PFSK-1 (cell line): ENCODE results near the gene FAF1.

Experiments used
- FOXP2 ChIP-seq: optimal IDR thresholded peaks from 2 replicates; pipeline ENCODE3; 2011; ENCODE audit warnings: borderline replicate concordance, control low read depth, inconsistent platforms; ENCODE audit not compliant: insufficient read depth; ENCODE audit errors: extremely low read length, extremely low read depth
- POLR2AphosphoS5 ChIP-seq: IDR thresholded peaks from 2 replicates; pipeline ENCODE4 v1.6.1; 2012; ENCODE audit warnings: low read depth, mild to moderate bottlenecking, control low read depth, low read length, moderate library complexity
- REST ChIP-seq, 2 experiments: IDR thresholded peaks; 2 replicates each; pipeline versions ENCODE4 v1.6.1 to v1.8.0; 2011 to 2012; ENCODE audit warnings: low read depth in 2 of 2, low read length in 2 of 2, control low read depth in 1 of 2, inconsistent platforms in 1 of 2, mild to moderate bottlenecking in 1 of 2, moderate library complexity in 1 of 2; ENCODE audit not compliant: insufficient read depth in 1 of 2
- SIN3A ChIP-seq: IDR thresholded peaks from 2 replicates; pipeline ENCODE4 v1.6.1; 2012; ENCODE audit warnings: mild to moderate bottlenecking, low read length, moderate library complexity, borderline replicate concordance; ENCODE audit not compliant: insufficient read depth
- TAF1 ChIP-seq: IDR thresholded peaks from 2 replicates; pipeline ENCODE4 v1.6.1; 2012; ENCODE audit warnings: low read length, control low read depth, borderline replicate concordance; ENCODE audit not compliant: insufficient read depth

FAF1 gene

GRCh38 chr1:50424045-50424883, 535.8 kb downstream of the FAF1 start:
- TF ChIP-seq TAF1: no peak
- TF ChIP-seq REST (IDR thresholded peaks at IDR 0.05; ENCODE audit: insufficient read depth in 1 of 2, low read depth in 2 of 2, low read length in 2 of 2): no peak
- no peak for TF ChIP-seq FOXP2
- no peak for TF ChIP-seq POLR2AphosphoS5
- TF ChIP-seq SIN3A: no peak

- TF ChIP-seq POLR2AphosphoS5 (no peak), FOXP2 (no peak), REST (IDR thresholded peaks at IDR 0.05; ENCODE audit: insufficient read depth in 1 of 2, low read depth in 2 of 2, low read length in 2 of 2) (no peak), TAF1 (no peak), SIN3A (no peak)
Measured at GRCh38 chr1:50423670-50424000, 536.4 kb downstream of the FAF1 start.

GRCh38 chr1:50422946-50423669, 537.0 kb downstream of the FAF1 start, which contains the start of gene DMRTA2:
DMRTA2 (minus strand) TSS chr1:50423443; CDS start chr1:50421536, 1,907 bp downstream.
- TF ChIP-seq SIN3A: no peak
- TF ChIP-seq REST (IDR thresholded peaks at IDR 0.05; ENCODE audit: insufficient read depth in 1 of 2, low read depth in 2 of 2, low read length in 2 of 2): no peak
- no peak for TF ChIP-seq FOXP2
- no peak for TF ChIP-seq TAF1
- no peak for TF ChIP-seq POLR2AphosphoS5

GRCh38 chr1:50422675-50422945, 537.5 kb downstream of the FAF1 start:
- TF ChIP-seq SIN3A (no peak), POLR2AphosphoS5 (no peak), FOXP2 (no peak), REST (IDR thresholded peaks at IDR 0.05; ENCODE audit: insufficient read depth in 1 of 2, low read depth in 2 of 2, low read length in 2 of 2) (no peak), TAF1 (no peak)
